ENCODE measurements around the gene IL22.

Gene IL22

DNA sequence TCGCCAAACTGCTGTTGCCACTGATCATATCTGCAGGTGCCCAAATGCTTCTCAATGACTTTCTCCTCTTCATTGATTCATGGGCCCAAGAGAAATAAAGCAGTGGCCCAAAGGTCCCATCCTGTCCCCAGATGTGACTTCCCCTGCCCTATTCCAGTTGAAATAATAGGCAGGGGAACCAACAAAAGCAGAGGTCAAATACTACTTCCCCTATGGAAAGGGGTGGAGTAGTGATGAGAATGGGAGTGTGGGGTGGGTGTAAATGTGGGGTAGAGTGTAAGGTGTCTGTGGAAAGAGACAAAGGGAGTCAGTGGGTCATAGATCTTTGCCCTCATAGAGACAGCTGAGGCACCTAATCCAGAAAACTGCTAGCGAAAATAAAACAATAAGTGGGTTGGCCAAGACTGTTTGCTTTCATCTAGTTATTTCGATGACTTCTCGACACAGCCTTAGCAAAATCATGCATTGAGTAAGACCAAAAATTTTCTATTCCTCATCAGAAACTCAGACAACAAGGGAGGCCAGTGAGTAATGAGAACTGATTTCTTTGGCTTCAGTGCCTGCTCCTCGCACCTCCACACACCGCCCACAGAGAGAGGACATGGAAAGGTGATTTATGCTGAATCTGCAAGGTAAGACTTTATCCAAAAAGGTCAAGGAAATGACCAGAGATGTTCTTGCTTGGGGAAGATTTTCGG is 10.9 kb upstream of the IL22 start:
- DNase-seq (ENCODE audit: low spot score) = no peak

DNA sequence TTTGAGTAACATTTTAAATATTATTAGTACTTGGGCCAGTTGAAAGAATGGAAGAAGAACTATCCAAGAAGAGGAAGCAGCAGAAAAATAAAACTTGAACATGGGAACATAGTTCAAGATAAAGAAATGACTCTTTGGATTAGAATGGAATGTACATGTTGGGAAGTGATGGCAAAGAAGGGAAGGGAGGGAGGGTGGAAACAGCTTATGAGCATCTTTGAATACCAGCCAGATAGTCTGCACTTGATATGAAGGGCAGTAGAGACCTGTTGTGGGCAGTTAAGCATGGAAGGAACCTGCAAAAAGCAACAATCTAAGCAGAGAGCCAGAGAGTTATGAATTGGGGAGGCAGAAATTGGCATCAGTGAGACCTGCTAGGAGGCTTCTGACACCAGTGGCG is 10.0 kb upstream of the IL22 start:
- no peak for DNase-seq (ENCODE audit: low spot score)

DNA sequence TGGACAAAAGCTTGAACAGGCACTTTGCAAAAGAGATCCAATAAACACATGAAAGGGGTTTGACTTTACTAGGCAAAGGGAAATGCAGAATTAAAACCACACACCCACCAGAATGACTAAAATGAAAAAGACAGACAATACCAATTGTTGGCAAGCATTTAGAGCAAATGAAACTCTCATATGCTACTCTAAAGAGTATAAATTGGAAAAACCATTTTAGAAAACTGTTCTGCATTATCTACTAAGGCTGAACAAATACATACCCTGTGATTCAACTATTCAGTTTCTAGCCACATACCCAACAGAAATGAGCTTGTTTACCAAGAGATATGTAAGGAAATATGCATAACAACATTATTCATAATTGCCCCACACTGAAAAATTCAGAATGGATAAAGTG is 8.5 kb upstream of the IL22 start:
- no peak for DNase-seq (ENCODE audit: low spot score)

- no peak for DNase-seq (ENCODE audit: low spot score)
Measured at GRCh38 chr12:68260153-68260552, 6.7 kb upstream of the IL22 start.

DNA sequence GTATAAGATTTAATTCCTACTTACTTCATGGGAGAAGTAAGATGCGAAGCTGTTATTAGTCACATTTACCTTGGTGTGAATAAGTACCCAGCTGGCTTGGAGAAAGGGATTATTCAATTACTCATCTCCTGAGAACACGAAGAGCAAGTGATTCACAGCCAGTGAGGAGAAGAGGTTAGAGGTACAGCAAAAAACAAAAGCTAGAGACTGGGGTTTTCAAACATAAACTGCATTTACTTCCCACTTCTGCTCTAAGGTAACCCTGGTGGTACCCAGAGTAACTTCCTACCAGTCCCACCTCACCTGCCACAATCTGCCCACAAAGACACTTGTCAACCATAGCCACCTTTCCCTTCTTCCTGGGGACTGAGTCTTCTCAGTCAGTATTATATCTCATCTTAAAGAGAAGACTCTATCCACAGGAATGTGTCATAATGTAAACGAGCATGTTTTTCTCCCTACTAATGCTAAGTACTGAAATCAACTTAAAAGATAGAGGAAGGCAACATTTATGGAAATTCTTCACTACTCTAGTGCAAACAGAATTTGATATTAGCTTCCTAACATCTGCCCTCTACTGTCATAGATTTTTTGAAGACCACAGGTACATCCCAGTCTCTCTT is 6.0 kb upstream of the IL22 start:
- no peak for DNase-seq (ENCODE audit: low spot score)

DNA sequence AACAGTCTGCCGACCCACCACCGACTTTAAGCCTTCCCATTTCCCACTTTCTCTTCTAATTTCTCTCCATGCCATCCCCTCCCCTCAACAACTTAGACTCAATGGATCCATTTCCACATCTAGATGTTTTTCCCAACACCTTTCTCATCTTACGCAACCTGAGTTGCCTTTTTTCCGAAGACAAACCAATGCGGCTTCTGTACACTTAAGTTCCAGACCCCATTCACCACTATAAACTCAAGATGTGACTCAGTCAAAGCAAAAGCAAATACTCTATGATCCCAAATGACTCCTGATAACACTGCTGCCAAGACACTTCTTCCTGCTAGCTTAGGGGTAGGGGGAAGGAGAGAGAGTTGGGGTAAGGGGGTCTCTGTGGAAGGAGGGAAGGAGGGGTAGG is 1.3 kb downstream of the IL22 start:
- DNase-seq (ENCODE audit: low spot score) = no peak

GRCh38 chr12:68250454-68250853 is 3.0 kb downstream of the IL22 start:
- no peak for DNase-seq (ENCODE audit: low spot score)

- DNase-seq (ENCODE audit: low spot score) = no peak
Measured at GRCh38 chr12:68247785-68248184, 5.6 kb downstream of the IL22 start.

DNA sequence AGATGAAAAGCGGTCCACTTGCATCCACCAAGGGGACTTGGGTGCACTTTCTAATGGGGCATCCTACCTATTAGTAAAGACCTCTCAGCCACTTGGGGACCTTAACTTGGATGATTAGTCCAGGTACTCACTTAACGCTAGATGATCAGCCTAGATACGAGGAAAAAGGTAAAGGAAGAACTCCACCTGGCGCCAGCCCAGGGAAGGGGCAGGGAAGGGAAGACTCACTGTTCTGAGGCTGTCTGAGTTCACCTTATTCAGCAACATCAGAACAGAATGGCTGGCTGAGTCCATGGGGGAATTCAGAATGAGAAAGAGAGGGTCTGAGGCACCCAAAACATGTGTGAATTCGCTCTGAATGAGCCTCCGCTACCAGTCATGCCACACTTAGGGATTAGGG is 7.1 kb downstream of the IL22 start:
- DNase-seq (ENCODE audit: low spot score) = no peak

- DNase-seq (ENCODE audit: low spot score) = no peak
Measured at GRCh38 chr12:68245180-68246021, 8.0 kb downstream of the IL22 start.

DNA sequence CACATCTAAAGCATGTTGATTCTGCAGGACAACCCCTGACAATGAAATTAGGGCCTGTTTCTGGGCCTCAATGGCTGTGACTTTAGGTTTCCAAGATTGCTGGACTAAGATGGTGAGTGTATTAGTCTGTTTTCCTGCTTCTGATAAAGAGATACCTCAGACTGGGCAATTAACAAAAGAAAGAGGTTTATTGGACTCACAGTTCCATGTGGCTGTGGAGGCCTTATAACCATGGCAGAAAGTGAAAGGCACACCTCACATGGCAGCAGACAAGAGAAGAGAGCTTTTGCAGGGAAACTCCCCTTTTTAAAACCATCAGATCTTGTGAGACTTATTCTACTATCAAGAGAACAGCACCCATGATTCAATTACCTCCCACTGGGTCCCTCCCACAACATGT is 10.6 kb downstream of the IL22 start:
- no peak for DNase-seq (ENCODE audit: low spot score)

DNA sequence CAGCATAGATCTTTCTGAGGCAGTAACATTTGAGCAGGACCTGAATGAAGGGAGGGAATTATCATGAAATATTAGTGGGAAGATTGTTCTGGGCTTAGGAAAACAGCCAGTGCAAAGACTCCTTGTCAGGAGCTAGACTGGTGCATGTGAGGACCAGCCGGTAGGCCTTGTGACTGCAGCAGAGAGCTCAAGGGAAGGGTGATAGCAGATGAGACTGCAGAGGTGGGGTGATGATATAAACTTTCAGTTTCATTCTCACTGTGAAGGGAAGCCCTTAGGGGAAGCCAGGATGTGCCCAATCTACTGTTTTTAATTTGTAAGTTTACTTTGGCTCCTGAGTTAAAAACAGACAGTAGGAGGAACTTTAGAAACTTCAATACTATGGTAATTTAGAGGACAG is 12.4 kb downstream of the IL22 start:
- no peak for DNase-seq (ENCODE audit: low spot score)

DNA sequence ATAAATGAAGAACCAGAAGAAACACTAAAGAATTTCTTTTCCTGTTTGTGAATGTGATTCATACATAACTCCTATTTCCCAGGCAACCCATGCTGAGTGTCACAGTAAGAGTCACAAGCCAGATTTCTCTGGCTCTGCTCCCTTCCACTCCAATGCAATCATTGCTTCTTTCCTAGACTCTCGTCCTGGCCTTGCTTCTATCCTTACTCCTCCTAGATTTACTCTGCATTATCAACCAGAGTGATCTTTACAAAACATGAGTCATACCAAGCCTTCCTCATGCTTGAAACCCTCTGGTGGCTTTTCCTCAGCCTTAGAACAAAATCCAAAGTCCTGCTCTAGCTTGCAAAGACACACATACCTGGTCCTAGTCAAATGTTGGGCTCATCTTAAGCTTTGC is 13.3 kb downstream of the IL22 start:
- DNase-seq (ENCODE audit: low spot score) = no peak

DNA sequence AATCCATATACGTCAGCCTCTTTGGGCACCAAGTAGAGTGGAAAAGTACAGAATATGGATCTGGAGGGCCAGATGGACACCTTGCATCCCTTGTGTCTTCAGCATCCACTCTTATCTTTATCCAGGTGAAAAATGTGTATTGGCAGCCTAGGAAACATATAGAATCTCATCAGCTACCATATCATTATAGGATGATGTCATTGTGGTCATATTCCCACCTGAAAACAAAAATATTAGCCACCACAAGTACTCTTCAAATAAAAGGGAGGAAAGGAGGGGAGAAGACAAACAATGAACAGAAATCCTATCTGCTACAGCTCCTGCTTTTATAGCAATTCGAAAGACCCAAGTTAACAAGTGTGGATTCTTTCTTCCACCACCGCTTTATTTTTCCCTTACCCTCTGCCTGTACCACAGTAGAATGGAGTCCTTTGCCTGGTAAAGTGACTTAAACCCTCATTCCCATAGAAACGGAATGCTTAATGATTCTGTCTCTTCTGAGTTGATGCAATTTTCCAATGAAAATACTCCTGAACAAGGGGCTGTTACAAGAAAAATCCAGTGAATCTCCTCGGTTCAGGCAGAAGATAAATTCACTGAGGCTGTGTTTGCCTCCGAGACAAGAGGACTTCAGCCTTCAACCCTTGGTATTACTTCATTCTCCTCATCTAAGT is 14.0 kb downstream of the IL22 start:
- DNase-seq (ENCODE audit: low spot score) = no peak

GRCh38 chr12:68237619-68238018 is 15.8 kb downstream of the IL22 start:
- DNase-seq (ENCODE audit: low spot score) = no peak

GRCh38 chr12:68237078-68237477 is 16.3 kb downstream of the IL22 start:
- no peak for DNase-seq (ENCODE audit: low spot score)

GRCh38 chr12:68236421-68237059 is 16.9 kb downstream of the IL22 start:
- DNase-seq (ENCODE audit: low spot score) = no peak

DNA sequence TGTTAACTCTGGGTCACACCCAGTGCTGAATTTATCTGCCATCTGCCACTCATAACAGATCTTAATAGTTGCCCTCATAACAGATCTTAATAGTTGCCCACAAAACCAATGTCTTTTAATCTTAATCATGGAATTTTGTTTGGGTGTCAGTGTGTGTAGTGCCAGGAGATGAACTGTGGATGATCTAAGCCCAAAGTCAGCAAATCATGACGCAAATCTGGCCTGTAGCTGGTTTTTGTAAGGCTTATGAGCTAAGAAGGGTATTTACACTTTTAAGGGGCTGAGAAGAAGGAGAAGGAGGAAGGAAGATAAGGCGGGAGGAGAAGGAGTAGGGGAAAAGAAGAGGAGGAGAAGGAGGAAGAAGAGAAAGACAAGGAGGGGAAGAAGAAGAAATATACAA is 17.8 kb downstream of the IL22 start:
- no peak for DNase-seq (ENCODE audit: low spot score)

GRCh38 chr12:68234140-68234539 is 19.3 kb downstream of the IL22 start:
- DNase-seq (ENCODE audit: low spot score) = no peak

- DNase-seq (ENCODE audit: low spot score) = no peak
Measured at GRCh38 chr12:68233498-68233897, 19.9 kb downstream of the IL22 start.

DNA sequence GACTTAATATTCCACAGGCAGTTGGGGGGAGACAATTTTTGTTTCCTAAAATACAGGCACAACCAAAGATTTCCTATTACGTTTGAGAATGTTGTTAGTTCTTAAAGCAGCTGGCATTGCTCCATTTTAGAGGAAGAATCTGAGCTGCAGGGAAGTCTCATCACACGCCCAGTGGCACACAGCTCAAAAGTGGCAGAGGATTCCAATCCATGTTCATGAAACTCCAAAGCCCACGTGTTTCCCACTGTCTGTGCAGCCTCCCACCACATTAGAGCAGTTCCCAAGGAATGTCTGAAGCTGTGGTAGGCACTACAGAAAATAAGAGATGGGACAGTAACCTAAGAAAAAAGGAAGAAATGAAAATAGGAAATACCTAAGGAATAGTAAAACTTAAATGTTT is 21.7 kb downstream of the IL22 start:
- DNase-seq (ENCODE audit: low spot score) = no peak

GRCh38 chr12:68231229-68231628 is 22.2 kb downstream of the IL22 start:
- DNase-seq (ENCODE audit: low spot score) = no peak

Measured in cerebellar cortex (tissue), 1 donor.